ENCODE results near the gene SLC9A9.

Gene SLC9A9

DNA sequence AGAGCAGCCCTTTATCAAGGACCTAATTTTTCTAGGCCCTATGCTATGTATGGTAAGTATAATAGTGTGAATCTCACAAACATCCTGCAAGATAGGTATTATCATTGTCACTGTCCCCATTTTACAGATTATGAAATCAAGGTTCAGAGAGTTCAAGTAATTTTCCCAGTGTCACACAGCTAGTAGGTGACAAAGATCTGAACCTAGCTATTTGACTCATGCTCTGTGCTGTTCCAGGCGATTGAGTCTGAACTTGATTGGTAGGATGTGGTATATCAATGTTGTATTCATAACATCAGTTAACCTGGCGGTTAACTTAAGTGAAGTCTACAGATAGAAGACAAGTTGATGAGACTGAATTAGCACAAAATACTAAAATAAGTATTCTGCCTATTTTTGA is 498.8 kb downstream of the SLC9A9 start:
- DNase-seq (ENCODE audit: low spot score in 2 of 2), result no peak
- no peaks in the 10 kb centered on the region for H3K36me3 ChIP-seq (replicated peaks)
- no peaks in the 10 kb centered on the region for H3K27me3 ChIP-seq (ENCODE audit: low read depth)
- no peak overlapping the region for H3K4me3 ChIP-seq
- H3K4me1 ChIP-seq, result no peaks in the 10 kb centered on the region
- in situ Hi-C loops (cut with MboI; ENCODE audit: low sequenced_read_pairs), result no loop called here
- no peaks in the 10 kb centered on the region for H3K9me3 ChIP-seq

DNA sequence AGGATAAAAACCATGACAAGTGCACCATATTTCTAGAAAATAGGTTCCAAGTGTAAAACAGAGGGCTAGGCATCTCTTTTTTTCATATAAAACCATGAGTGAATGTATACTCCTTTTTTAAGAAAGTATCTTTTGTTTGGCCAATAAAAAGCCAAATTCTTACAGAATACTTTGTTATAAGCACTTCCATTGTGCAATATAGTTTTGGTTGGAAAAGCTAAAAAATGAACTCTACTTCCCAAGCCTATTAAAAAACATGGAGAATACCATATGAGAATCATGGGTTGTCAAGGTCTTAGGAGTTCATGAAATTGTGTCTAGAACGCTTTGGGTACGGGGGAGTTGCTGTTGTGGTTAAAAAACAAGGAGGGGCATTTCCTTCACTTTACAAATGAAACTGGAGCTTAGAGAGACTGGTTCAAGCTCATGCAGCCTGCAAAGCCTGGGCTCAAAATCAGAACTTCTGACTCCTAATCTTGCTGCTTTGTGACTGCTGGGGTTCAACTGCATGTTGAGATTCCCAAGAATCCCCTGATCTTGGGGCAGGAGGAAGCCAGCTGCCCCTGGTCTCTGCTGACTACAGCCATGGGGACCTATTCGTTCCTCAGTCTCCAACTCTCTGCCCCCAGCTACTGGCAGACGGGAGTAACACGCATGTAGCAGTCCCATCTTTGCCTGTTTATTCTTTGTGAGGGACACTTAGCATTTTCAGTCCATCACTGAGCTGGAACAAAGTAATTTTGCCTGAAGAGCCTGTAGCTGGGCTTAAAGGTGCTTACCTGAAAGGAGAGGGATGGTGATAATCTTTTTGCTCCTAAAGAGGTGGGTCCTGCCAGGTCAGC is 499.6 kb downstream of the SLC9A9 start:
- Histone ChIP-seq H3K4me1 (no peaks in the 10 kb centered on the region), H3K27me3 (ENCODE audit: low read depth) (no peaks in the 10 kb centered on the region), H3K9me3 (no peaks in the 10 kb centered on the region), H3K36me3 (replicated peaks) (no peaks in the 10 kb centered on the region), H3K4me3 (no peak overlapping the region)
- no peak for DNase-seq (ENCODE audit: low spot score in 2 of 2)
- in situ Hi-C loops (cut with MboI; ENCODE audit: low sequenced_read_pairs), result no loop called here

DNA sequence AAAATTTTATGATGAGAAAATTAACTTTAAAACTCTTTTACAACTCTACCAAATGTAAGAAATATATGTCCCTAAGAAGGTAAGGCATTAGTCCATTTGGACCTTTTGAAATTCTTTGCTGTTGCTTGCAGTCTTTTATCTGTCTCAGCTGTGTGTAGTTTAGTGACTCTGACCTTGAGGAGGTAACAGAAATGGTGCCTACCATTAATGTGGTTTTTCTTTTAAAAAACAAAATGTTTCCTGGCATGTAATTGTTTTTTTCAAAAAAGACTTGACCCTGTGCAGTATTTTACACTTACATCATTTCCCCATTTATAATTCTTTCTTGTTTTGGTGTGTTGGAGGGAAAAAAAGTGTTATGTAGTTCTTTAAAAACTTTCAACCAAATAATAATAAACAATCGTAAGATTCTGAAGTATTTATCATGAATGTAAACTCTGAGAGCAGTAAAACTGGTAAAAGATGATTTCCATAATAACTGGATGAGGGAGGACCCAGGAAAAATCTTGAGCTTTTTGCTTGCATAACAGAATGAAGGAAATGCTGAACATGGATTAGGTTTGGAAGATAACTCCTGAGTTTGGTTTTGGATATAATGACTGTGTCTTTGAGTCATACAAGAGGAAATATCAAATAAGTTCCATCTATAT is 503.6 kb downstream of the SLC9A9 start:
- Histone ChIP-seq H3K9me3 (no peaks in the 10 kb centered on the region), H3K4me1 (no peaks in the 10 kb centered on the region), H3K36me3 (replicated peaks) (no peaks in the 10 kb centered on the region), H3K27me3 (ENCODE audit: low read depth) (no peaks in the 10 kb centered on the region), H3K4me3 (no peak overlapping the region)
- no peak for DNase-seq (ENCODE audit: low spot score in 2 of 2)
- in situ Hi-C loops (cut with MboI; ENCODE audit: low sequenced_read_pairs), result no loop called here

DNA sequence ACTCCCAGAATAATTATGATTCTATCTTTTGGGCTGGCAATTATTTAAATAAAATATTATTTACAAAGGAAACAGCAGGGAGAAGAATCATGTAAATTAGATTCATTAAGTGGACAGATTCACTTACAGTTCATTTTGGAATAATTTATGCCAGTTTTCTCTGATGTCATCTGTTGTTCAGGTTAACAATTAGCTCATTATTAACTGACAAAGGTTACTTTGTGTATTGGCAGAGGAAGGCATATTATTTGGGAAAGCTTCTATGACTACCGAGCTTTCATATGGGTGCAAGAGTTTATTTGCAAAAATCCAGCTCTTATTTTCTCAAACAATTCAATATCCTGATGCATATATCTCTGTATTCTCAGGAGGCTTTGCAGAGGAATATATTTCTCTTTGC is 504.3 kb downstream of the SLC9A9 start:
- no peaks in the 10 kb centered on the region for H3K9me3 ChIP-seq
- no peaks in the 10 kb centered on the region for H3K36me3 ChIP-seq (replicated peaks)
- H3K4me3 ChIP-seq, result no peak overlapping the region
- no peaks in the 10 kb centered on the region for H3K27me3 ChIP-seq (ENCODE audit: low read depth)
- DNase-seq (ENCODE audit: low spot score in 2 of 2), result no peak
- in situ Hi-C loops (cut with MboI; ENCODE audit: low sequenced_read_pairs), result no loop called here
- no peaks in the 10 kb centered on the region for H3K4me1 ChIP-seq

DNA sequence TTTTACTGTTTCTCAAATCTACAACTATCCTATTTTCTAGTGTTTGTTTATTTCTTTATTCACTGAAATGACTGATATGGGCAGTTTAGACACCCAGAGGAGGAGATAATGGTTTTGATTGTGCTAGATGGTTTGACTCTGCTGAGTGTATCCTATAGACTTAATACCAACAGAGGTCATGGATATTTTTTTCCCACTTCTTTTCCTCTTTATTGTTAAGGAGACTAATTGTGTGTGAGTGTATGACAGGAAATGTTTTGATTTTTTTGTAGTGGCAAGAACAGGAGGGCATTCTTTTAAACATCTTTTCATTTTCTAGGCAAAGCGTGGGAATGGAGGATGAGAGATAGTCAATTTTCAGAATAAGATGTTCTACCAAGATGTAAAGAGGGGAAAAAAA is 505.2 kb downstream of the SLC9A9 start:
- Histone ChIP-seq H3K4me3 (no peak overlapping the region), H3K27me3 (ENCODE audit: low read depth) (no peaks in the 10 kb centered on the region), H3K36me3 (replicated peaks) (no peaks in the 10 kb centered on the region), H3K4me1 (no peaks in the 10 kb centered on the region), H3K9me3 (no peaks in the 10 kb centered on the region)
- DNase-seq (ENCODE audit: low spot score in 2 of 2), result no peak
- in situ Hi-C loops (cut with MboI; ENCODE audit: low sequenced_read_pairs), result no loop called here

DNA sequence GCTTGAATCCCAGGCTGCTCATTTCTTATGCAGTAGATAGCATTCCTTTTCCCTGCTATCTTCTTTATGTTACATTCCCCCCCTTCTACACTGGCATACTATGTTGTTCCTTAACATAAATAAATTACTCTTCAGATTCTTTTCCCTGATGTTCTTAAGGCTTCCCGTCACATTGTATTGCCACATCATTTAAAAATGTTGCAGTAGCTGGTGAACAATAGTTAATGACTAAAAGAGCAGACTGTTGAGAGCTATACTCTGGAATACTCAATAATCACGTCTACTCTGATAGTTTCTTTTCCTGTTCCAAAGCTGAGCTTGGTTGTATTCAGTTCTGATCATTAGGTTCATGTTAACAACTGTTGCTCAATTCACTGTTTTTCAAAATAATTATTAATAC is 508.8 kb downstream of the SLC9A9 start:
- in situ Hi-C loops (cut with MboI; ENCODE audit: low sequenced_read_pairs), result no loop called here
- H3K4me1 ChIP-seq, result no peaks in the 10 kb centered on the region
- no peaks in the 10 kb centered on the region for H3K27me3 ChIP-seq (ENCODE audit: low read depth)
- no peaks in the 10 kb centered on the region for H3K36me3 ChIP-seq (replicated peaks)
- H3K4me3 ChIP-seq, result no peak overlapping the region
- no peaks in the 10 kb centered on the region for H3K9me3 ChIP-seq
- no peak for DNase-seq (ENCODE audit: low spot score in 2 of 2)

DNA sequence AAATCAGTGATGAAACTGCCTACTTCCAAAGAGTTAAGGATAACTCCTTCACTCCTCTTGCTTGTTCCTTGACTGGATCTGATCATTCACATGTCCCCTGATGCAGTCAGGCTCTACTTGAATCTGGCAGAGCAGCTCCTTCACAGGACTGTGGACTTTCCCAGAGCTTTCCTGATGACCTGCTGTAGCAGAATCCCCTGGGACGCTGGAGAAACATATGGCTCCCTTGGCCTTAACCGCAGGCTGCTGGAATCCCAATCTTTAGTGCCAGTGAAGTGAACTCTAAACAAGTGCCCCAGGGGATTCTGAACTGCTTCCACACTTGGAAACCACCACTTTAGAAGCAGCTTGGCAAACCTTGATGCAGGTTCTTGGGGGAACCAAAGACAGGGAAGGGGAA is 510.9 kb downstream of the SLC9A9 start:
- no peaks in the 10 kb centered on the region; the same call in 1 of the 2 replicates for H3K9me3 ChIP-seq
- DNase-seq (ENCODE audit: low spot score in 2 of 2), result no peak
- in situ Hi-C loops (cut with MboI; ENCODE audit: low sequenced_read_pairs), result no loop called here
- no peak overlapping the region for H3K4me3 ChIP-seq
- H3K36me3 ChIP-seq (replicated peaks), result no peaks in the 10 kb centered on the region
- H3K4me1 ChIP-seq, result no peaks in the 10 kb centered on the region
- H3K27me3 ChIP-seq (ENCODE audit: low read depth), result no peaks in the 10 kb centered on the region

DNA sequence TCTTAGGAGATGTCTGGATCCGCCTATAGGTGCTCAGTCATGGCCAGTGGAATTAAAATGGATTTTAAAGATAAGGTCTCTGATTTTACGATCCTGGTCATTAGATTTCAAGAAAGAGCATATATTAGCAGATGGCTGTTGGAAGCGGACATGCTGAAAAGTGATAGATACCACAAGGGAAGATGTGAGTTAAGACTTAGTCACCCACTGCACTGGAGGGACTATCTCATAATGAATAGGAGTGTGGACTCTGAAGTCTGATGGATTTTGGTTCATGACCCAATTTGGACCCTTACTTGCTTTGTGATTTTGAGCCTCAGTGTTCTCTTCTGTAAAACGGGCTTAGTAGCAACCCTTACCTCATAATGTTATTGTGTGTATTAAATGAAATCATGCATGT is 514.0 kb downstream of the SLC9A9 start:
- no peak overlapping the region for H3K4me3 ChIP-seq
- peaks cover 6% of the 10 kb centered on the region; the same call in 1 of the 2 replicates for H3K27me3 ChIP-seq (ENCODE audit: low read depth)
- H3K36me3 ChIP-seq (replicated peaks), result no peaks in the 10 kb centered on the region
- H3K9me3 ChIP-seq, result no peaks in the 10 kb centered on the region; the same call in 1 of the 2 replicates
- DNase-seq (ENCODE audit: low spot score in 2 of 2), result no peak
- in situ Hi-C loops (cut with MboI; ENCODE audit: low sequenced_read_pairs), result no loop called here
- H3K4me1 ChIP-seq, result no peaks in the 10 kb centered on the region

DNA sequence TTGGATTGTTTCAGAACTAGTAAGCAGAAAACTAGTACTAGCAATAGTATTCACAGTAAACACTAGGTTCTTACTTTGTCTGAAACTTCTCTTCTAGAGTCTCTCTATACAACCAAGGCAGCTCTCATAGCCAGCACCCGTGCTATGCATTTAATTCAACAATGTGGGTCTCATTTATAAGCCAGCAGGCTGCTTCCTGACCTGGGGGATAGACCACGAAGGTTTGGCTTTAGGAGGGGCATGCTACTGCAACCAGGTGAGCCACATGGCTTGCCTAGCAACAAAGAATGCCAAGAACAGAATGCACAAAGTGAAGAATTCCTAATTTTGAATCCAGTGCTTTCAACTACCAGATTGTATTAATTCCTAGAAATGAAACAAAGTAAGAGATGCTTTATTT is 514.9 kb downstream of the SLC9A9 start:
- Histone ChIP-seq H3K36me3 (replicated peaks) (no peaks in the 10 kb centered on the region), H3K27me3 (ENCODE audit: low read depth) (peaks cover 12% of the 10 kb centered on the region; the same call in 1 of the 2 replicates), H3K4me3 (no peak overlapping the region), H3K4me1 (no peaks in the 10 kb centered on the region), H3K9me3 (no peaks in the 10 kb centered on the region; the same call in 1 of the 2 replicates)
- DNase-seq (ENCODE audit: low spot score in 2 of 2), result no peak
- in situ Hi-C loops (cut with MboI; ENCODE audit: low sequenced_read_pairs), result no loop called here

DNA sequence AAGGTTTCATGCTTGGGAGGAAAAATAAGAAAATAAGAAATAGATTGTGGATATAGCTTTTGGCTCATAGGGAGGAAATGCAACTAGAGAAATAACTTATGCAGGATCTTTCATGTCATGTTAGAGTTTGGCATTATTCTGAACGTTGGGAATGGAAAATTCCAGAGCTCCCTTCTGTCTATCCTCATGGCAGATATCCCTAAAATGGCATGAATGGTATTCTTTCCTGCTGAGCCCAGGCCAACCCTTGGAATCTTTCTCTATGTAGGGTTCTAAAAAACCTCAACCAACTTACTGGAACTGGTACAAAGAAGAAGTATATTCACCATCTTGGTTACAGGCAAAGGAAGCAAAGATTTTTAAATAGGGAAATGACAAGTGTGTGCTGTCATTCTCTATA is 516.2 kb downstream of the SLC9A9 start:
- Histone ChIP-seq H3K4me1 (no peaks in the 10 kb centered on the region), H3K9me3 (no peaks in the 10 kb centered on the region; the same call in 1 of the 2 replicates), H3K27me3 (ENCODE audit: low read depth) (peaks cover 12% of the 10 kb centered on the region; the same call in 1 of the 2 replicates), H3K36me3 (replicated peaks) (no peaks in the 10 kb centered on the region), H3K4me3 (no peak overlapping the region)
- DNase-seq (ENCODE audit: low spot score in 2 of 2), result no peak
- in situ Hi-C loops (cut with MboI; ENCODE audit: low sequenced_read_pairs), result no loop called here

DNA sequence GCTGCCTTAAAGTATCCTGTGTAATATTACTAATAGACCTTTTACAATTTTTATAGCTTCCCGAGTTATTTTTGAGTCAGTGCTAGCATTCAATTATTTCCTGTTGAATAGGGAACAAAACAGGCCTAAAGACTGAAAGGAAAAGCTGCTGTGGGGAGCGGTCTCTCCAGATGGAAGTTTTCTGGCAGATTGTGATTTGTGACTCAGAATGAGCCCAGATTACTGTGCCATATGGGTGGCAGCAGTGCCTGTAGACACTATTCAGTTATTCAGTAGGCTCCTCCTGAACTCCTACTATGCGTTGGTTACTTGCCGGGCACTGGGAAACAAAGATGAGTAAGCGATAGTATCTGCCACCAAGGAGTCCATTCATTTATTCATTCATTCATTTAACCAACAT is 516.9 kb downstream of the SLC9A9 start:
- in situ Hi-C loops (cut with MboI; ENCODE audit: low sequenced_read_pairs), result no loop called here
- peaks cover 12% of the 10 kb centered on the region; the same call in 1 of the 2 replicates for H3K27me3 ChIP-seq (ENCODE audit: low read depth)
- no peak for DNase-seq (ENCODE audit: low spot score in 2 of 2)
- H3K9me3 ChIP-seq, result no peaks in the 10 kb centered on the region; the same call in 1 of the 2 replicates
- no peak overlapping the region for H3K4me3 ChIP-seq
- no peaks in the 10 kb centered on the region for H3K36me3 ChIP-seq (replicated peaks)
- H3K4me1 ChIP-seq, result no peaks in the 10 kb centered on the region

DNA sequence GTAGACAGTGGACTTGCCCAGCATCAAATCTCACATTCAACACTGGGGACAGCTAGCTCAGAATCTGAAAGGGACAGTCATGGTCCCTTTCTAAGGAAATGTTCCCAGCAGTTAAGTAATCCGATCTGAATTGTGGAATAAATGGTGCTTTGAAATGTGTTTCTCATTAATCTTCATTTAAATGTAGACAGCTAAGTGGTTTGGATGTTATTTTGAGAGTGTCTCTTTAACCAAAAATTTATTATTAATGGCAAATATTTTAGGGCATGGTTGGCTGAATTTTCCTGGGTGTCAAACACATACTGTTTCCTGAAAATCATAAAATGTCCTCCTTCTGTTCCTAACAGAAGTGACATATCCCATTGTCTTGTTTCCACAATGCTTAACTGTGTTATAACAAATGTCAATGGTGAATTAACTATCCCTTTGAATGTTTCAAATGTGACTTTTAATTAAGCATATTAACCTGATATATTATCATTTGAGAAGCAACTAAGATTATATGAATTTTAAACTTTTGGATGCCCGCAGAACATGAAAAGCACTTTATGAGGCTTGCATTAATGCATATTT is 517.9 kb downstream of the SLC9A9 start:
- DNase-seq (ENCODE audit: low spot score in 2 of 2), result no peak
- no peaks in the 10 kb centered on the region for H3K4me1 ChIP-seq
- in situ Hi-C loops (cut with MboI; ENCODE audit: low sequenced_read_pairs), result no loop called here
- no peaks in the 10 kb centered on the region for H3K36me3 ChIP-seq (replicated peaks)
- no peaks in the 10 kb centered on the region; the same call in 1 of the 2 replicates for H3K9me3 ChIP-seq
- peaks cover 12% of the 10 kb centered on the region; the same call in 1 of the 2 replicates for H3K27me3 ChIP-seq (ENCODE audit: low read depth)
- H3K4me3 ChIP-seq, result no peak overlapping the region

DNA sequence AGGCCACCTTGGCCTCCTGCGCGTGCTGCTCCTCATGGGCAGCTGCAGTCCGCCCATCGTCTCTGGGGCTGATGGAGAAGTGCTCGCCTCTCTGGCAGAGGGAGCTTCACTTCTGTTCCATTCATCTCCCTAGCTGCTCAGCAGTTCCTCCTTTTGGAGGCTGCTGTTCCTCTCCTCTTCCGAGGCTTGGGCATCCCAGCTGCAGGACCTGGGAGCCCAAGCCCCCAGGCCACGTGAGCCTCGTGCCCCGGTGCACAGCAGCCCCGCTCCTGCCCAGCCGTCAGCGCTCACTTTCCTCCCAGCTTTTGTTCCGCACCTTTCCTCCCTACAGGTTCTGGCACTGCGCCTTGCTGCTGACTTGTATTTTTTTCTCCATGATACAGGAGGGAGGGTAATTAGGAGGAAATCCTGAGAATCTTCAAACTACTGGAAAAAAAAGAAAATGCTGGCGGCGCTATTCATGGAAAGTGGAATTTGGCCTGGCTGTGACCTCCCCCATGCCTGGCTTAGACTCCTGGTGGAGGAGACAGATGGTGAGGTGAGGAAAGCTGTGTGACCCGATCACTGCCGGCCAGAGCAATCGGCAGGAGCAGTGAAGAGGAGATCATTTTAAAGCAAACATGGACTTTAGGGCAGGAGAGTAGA is 518.6 kb downstream of the SLC9A9 start:
- no peaks in the 10 kb centered on the region; the same call in 1 of the 2 replicates for H3K9me3 ChIP-seq
- no peaks in the 10 kb centered on the region for H3K36me3 ChIP-seq (replicated peaks)
- peaks cover 12% of the 10 kb centered on the region; the same call in 1 of the 2 replicates for H3K27me3 ChIP-seq (ENCODE audit: low read depth)
- peak in 1 of 2 experiments; percentile 8 for DNase-seq (ENCODE audit: low spot score in 2 of 2)
- H3K4me1 ChIP-seq, result no peaks in the 10 kb centered on the region
- in situ Hi-C loops (cut with MboI; ENCODE audit: low sequenced_read_pairs), result no loop called here
- H3K4me3 ChIP-seq, result no peak overlapping the region
